ENCODE results near the gene C14orf93.
"Not testable (repeated sequence)": the region's sequence is repeated elsewhere in the genome, so short reads cannot be mapped to it uniquely, and the experiment has no call there.

Gene C14orf93

DNA sequence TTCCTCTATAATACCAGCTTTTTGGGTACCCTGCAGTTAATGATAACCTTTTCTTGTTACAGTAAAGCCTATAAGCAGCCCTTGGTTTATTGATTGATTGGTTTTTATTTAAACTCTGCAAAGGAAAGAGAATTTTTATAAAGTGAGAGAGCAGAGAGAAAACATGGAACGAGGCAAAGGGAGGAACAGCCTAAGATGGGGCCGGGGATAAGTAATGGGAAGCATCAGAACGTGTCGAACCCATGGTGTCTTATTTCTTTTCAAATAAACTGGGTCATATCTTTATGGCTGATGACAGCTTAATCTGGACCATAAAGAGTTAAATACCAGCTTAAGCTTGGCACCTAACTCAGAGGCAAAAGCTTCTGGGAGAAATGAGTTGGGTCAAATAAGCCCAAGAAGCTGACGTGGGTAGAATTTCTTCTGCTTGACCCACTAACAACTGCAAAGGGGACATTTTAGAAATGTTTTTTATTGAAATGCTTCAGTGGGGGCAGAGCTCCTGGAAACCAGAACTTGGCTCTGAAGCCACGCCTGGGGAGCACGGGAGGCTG lies 12.0 kb upstream of the C14orf93 start:
- H3K27ac ChIP-seq = no peak overlapping the region
- DNase-seq (ENCODE audit: low spot score) = no peak
- ChIA-PET CTCF (interaction anchor here (0.7 kb wide), 1 partner anchor 158 kb away, joined by 3 read pairs; no protein-coding TSS in a partner anchor), POLR2A (ENCODE audit: low non-redundant PET) (interaction anchor here (0.7 kb wide), 1 partner anchor 47 kb away, joined by 3 read pairs; no protein-coding TSS in a partner anchor)
- TF ChIP-seq, protein P1, sequence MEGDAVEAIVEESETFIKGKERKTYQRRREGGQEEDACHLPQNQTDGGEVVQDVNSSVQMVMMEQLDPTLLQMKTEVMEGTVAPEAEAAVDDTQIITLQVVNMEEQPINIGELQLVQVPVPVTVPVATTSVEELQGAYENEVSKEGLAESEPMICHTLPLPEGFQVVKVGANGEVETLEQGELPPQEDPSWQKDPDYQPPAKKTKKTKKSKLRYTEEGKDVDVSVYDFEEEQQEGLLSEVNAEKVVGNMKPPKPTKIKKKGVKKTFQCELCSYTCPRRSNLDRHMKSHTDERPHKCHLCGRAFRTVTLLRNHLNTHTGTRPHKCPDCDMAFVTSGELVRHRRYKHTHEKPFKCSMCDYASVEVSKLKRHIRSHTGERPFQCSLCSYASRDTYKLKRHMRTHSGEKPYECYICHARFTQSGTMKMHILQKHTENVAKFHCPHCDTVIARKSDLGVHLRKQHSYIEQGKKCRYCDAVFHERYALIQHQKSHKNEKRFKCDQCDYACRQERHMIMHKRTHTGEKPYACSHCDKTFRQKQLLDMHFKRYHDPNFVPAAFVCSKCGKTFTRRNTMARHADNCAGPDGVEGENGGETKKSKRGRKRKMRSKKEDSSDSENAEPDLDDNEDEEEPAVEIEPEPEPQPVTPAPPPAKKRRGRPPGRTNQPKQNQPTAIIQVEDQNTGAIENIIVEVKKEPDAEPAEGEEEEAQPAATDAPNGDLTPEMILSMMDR (conservative IDR thresholded peaks at IDR 0.05; ENCODE audit: low read depth) = no peak

DNA sequence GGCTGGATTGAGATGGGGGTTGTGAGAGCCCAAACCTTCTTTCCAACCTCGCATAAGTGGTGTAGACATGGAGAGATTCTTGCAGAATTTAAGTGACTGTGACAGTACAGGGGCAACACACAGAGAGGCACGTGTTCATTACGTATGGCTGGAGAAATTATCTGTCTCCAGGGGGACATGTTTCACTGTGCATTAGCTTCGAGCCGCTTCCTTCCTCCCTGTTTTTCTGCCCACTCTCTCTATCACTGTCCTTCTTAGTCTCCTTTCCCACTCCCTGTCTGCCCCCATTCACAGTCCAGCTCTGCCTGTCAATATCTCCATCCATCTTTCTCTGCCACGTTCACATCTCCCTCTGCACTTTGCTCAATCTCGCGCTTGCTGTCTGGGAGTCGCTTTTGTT lies 11.5 kb upstream of the C14orf93 start:
- DNase-seq (ENCODE audit: low spot score) = no peak
- TF ChIP-seq, protein P1 (conservative IDR thresholded peaks at IDR 0.05; ENCODE audit: low read depth) = no peak
- POLR2A ChIA-PET (ENCODE audit: low non-redundant PET) = interaction anchor here (0.7 kb wide), 1 partner anchor 46 kb away, joined by 3 read pairs; no protein-coding TSS in a partner anchor
- CTCF ChIA-PET = no interaction called here
- H3K27ac ChIP-seq = no peak overlapping the region

DNA sequence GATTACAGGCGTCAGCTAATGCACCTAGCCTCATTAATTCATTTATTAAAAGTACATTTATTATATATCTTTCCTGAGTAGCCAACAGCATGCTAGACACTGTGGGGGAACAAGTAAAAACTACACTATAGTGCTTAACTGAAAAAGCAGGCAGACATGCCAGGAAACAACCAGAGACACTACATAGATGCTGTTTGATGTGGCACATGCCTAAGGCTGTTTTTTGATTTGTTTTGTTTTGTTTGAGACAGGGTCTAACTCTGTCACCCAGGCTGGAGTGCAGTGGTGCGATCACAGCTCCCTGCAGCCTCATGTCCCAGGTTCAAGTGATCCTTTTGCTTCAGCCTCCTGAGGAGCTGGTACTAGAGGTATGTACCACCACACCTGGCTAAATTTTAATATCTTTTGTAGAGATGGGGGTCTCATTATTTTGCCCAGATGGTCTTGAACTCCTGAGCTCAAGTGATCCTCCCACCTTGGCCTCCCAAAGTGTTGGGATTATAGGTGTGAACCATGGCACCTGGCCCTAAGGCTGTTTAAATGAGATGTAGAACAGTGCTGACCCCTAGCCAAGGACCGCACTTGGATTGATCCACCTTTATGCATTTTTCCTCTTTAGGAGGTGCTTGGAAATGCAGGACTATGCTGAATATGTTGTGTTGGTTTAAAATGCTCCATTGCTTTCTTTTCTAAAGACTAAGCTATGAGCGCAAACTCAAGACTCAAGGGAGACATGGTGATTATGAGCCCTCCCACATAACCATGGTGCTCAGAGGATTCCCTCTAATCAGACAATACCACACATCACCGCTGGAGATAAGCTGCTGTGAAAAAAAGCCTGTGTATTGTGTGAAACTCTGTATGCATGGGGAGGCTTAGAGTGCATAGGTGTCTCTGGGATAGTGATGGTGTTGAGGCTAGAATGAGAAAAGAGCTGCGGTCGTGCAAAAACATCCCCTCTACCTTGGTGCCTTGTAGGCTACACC lies 10.5 kb upstream of the C14orf93 start:
- TF ChIP-seq, protein P1 (conservative IDR thresholded peaks at IDR 0.05; ENCODE audit: low read depth) = no peak

DNA sequence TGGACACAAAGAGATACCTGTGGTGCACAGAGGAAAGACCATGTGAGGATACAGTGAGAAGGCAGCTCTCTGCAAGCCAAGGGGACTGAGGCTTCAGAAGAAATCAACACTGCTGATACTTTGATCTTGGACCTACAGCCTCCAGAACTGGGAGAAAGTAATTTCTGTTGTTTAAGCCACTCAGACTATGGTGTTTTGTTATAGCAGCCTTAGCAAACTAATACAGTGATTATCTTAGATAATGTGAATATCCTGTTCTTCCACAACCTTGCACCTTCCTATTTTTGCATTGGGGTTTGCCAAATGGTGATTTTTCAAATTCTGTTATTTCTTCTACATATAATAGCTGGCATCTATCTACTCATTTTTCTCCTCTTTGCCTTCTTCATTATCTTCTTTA lies 8.2 kb upstream of the C14orf93 start:
- CTCF ChIA-PET = no interaction called here
- no peak for DNase-seq (ENCODE audit: low spot score)
- POLR2A ChIA-PET (ENCODE audit: low non-redundant PET) = no interaction called here
- H3K27ac ChIP-seq = no peak overlapping the region
- TF ChIP-seq, protein P1 (conservative IDR thresholded peaks at IDR 0.05; ENCODE audit: low read depth) = no peak

More for the DNA sequence above, 10.5 kb upstream of the C14orf93 start:
- ChIA-PET CTCF (interaction anchor here (1.0 kb wide), 1 partner anchor 11 kb away, joined by 3 read pairs; no protein-coding TSS in a partner anchor), POLR2A (ENCODE audit: low non-redundant PET) (no interaction called here)
- no peak for DNase-seq (ENCODE audit: low spot score)
- no peak overlapping the region for H3K27ac ChIP-seq

DNA sequence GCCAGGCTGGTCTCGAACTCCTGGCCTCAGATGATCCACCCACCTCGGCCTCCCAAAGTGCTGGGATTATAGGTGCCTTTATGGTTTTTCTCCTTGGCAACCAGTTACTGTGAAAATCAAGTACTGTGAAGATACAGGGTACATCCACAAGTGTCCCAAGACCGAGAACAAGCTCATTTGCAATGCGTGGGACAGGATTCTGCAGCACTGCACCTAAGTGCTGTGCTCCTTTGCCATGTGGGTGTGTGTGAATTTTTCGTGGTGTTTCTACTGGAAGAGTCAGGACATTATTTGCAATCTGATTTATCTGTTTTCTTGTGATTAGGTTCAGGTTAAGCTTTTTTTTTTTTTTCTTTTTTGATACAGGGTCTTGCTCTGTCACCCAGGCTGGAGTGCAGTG lies 7.1 kb upstream of the C14orf93 start:
- H3K27ac ChIP-seq = no peak overlapping the region
- ChIA-PET CTCF (interaction anchor here (1.0 kb wide), 1 partner anchor 30 kb away, joined by 3 read pairs; no protein-coding TSS in a partner anchor), POLR2A (ENCODE audit: low non-redundant PET) (no interaction called here)
- TF ChIP-seq, protein P1 (conservative IDR thresholded peaks at IDR 0.05; ENCODE audit: low read depth) = no peak
- no peak for DNase-seq (ENCODE audit: low spot score)

DNA sequence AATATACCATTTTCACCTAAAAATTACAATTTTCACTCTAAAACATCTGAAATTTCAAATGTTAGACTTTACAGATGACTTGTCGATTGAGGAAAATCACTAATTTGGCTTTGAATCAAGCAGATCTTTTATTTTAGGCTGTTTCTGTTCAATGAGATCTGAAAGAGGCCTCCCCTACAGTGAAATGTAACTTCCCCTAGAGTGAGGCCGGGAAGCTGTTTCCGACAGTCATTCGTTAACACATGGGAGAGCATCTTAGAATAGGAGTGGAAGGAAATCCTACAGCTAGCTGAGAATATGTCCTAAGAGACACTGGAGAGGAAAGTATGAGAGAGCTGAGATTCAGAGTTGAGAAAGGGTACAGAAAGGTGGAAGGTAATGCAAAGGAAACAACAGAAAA lies 5.7 kb upstream of the C14orf93 start:
- TF ChIP-seq, protein P1 (conservative IDR thresholded peaks at IDR 0.05; ENCODE audit: low read depth) = no peak
- POLR2A ChIA-PET (ENCODE audit: low non-redundant PET) = no interaction called here
- CTCF ChIA-PET = no interaction called here
- no peak overlapping the region for H3K27ac ChIP-seq
- DNase-seq (ENCODE audit: low spot score) = no peak

DNA sequence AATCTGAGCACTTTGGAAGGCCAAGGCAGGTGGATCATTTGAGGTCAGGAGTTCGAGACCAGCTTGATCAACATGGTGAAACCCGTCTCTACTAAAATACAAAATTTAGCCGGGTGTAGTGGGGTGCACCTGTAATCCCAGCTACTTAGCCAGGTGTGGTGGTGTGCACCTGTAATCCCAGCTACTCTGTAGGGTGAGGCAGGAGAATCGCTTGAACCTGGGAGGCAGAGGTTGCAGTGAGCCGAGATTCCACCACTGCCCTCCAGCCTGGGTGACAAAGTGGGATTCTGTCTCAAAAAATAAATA lies 3.8 kb upstream of the C14orf93 start:
- POLR2A ChIA-PET (ENCODE audit: low non-redundant PET); DNase-seq (ENCODE audit: low spot score); H3K27ac ChIP-seq: not testable (repeated sequence)
- CTCF ChIA-PET = interaction anchor here (0.8 kb wide), 1 partner anchor 275 kb away, joined by 5 read pairs; no protein-coding TSS in a partner anchor

Measured in RWPE1 (cell line).